Measurements from ENCODE around the gene CA9.

DNA sequence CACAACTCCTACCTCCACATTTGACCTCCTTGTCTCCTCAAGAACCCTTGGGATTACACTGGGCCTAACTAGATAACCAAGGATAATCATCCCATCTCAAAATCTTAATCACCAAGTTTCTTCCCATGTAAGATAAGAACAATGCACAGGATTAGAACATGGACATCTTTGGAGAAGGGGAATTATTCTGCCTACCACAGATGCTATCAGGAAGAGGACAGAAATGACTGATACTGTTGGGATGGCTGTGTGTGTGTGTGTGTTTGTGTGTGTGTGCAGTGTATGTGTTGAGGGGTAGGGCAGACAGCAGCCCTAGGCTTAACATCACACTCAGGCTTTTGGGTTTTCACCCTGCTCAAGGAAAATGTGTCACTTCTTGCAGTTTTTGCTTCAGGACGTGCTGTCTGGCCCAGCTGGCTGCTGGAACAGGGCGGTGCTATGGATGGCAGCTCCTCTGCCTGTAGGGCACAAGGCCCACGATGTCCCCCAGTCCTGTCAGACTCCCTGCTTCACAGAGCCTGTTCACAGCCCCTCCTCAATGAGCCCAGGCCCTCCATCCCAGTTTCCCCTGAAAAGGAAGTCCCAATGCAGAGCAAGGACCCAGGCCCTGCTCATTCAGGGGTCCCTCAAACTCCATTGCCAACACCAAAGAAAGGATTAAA is 7.7 kb downstream of the CA9 start:
- TF ChIP-seq, protein P1, sequence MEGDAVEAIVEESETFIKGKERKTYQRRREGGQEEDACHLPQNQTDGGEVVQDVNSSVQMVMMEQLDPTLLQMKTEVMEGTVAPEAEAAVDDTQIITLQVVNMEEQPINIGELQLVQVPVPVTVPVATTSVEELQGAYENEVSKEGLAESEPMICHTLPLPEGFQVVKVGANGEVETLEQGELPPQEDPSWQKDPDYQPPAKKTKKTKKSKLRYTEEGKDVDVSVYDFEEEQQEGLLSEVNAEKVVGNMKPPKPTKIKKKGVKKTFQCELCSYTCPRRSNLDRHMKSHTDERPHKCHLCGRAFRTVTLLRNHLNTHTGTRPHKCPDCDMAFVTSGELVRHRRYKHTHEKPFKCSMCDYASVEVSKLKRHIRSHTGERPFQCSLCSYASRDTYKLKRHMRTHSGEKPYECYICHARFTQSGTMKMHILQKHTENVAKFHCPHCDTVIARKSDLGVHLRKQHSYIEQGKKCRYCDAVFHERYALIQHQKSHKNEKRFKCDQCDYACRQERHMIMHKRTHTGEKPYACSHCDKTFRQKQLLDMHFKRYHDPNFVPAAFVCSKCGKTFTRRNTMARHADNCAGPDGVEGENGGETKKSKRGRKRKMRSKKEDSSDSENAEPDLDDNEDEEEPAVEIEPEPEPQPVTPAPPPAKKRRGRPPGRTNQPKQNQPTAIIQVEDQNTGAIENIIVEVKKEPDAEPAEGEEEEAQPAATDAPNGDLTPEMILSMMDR (conservative IDR thresholded peaks at IDR 0.05), result no peak
- TF ChIP-seq ZFX (IDR thresholded peaks at IDR 0.05), result no peak

Data from C4-2B (cell line).